ENCODE results near the gene OSER1.

GRCh38 chr20:44223721-44224120 lies 13.2 kb upstream of the OSER1 start:
- TF ChIP-seq, protein P1, sequence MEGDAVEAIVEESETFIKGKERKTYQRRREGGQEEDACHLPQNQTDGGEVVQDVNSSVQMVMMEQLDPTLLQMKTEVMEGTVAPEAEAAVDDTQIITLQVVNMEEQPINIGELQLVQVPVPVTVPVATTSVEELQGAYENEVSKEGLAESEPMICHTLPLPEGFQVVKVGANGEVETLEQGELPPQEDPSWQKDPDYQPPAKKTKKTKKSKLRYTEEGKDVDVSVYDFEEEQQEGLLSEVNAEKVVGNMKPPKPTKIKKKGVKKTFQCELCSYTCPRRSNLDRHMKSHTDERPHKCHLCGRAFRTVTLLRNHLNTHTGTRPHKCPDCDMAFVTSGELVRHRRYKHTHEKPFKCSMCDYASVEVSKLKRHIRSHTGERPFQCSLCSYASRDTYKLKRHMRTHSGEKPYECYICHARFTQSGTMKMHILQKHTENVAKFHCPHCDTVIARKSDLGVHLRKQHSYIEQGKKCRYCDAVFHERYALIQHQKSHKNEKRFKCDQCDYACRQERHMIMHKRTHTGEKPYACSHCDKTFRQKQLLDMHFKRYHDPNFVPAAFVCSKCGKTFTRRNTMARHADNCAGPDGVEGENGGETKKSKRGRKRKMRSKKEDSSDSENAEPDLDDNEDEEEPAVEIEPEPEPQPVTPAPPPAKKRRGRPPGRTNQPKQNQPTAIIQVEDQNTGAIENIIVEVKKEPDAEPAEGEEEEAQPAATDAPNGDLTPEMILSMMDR (conservative IDR thresholded peaks at IDR 0.05; ENCODE audit: low read depth, low read length): no peak
- no peak for TF ChIP-seq EZH2 (IDR thresholded peaks at IDR 0.05; ENCODE audit: borderline replicate concordance, low read depth, low read length, poor library complexity, severe bottlenecking)

Data from A673 (cell line).